Lung microvascular endothelial cell (primary cell): Measurements from ENCODE around the gene FLT3. TPM values are rescaled to one million over a fixed set of nuclear protein-coding genes. Genes with fewer than 3 reads are reported as not detected.
"Not testable (repeated sequence)": the region's sequence is repeated elsewhere in the genome, so short reads cannot be mapped to it uniquely, and the experiment has no call there.

Source experiments
- DNase-seq, 2 donors: peaks; one replicate each; pipeline versions ENCODE4 v3.0.0 to v3.0.0-alpha.2; 2010; ENCODE audit warnings: low read depth in 2 of 2
- total RNA-seq: library from RNA; depleted of rRNA; stranded (reverse); fragments of >200 nt; gene quantifications from 2 replicates; pipeline ENCODE4 v1.2.1, GENCODE V29; 2014

FLT3 gene
- total RNA-seq, result not detected in 2 replicates

DNA sequence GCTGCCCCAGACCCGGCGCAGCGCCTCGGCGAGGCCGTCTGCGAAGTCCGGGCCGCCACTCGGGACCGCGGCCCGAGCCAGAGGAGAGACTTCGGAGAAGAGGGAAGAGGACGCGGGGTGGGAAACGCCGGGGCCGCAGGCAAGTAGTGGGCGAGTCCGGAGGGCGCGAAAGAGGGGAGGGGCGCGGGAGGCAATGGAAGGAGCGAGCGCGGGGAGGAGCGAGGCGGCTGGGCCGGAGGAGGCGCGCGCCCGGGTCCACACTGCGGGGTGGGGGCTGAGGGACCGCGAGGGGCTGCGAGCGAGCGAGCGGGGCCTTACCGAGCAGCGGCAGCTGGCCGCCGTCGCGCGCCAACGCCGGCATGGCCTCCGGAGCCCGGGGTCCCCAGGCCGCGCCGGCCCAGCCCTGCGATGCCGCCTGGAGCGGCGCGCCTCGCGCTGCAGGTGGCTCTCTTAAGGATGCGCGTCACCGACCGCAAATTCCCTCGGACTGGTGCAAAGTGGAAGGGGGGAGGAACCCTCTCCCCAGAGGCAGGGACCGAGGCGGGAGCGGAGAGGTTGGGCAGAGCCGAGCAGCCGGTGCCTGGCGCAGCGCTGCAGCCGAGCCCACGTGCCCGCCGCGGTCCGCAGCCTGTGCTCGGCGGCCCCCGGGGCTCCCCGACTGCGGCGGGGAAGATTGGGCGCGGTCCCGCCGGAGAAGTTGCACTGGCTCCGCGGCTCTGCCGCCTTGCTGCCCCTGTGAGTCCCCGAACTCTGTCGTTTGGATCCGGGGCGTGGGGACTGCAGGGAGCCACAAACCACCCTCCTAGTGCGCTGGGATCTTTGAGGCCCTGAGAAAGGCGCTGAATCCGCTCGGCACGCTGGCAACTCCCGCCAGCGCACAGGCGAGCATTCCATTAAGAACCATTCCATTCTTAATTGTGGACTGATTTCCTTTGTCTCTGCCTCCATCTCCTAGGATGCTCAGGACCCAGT, at the start of gene FLT3:
Gene FLT3 (minus strand): TSS at position 427 of the 972 bp plus-strand sequence. CDS start 66 bp downstream, at position 361.
- DNase-seq, result peak; percentile 13 to 31

DNA sequence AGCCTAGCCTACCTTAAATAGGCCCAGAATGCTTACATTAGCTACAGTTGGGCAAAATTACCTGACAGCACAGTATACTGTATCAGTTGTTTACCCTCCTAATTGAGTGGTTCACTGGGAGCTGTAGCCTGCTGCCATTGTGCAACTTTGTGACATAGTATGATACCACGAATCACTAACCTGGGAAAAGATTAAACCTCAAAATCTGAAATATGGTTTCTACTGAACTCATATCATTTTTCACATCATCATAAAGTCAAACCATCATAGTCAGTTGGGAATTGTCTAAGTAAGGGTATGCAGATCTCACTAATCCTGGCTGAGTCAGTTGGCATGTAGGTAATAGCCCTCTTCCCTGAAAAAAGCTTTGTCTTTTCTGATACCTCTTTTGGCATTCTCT, 47.1 kb upstream of the FLT3 start:
- no peak for DNase-seq

DNA sequence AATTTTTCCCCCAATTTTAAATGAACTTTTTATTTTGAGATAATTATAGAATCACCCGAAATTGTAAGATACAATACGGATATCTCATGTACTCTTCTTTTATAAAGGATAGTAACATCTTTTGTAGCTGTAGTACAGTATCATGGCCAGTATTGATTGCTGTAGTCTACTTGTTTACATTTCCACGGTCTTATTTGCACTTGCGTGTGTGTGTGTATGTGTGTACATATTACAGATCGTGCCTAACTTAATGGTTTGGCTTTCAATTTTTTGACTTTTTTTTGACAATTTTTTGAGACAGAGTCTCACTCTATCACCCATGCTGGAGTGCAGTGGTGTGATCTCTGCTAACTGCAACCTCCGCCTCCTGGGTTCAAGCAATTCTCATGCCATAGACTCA, 44.7 kb upstream of the FLT3 start:
- no peak for DNase-seq

DNA sequence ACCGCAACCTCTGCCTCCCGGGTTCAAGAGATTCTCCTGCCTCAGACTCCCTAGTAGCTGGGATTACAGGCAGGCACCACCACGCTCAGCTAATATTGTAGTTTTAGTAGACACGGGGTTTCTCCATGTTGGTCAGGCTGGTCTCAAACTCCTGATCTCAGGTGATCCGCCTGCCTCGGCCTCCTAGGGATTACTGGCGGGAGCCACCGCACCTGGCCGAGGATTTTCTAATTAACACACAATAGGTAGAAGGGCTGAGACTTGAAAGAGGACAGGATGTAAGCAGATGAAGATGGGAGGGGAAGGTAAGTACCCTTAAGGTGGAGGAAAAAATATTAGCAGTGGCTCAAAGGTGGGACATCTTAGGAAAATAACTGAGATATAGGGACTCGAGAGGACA, 41.2 kb upstream of the FLT3 start:
- DNase-seq, result not testable (repeated sequence)

DNA sequence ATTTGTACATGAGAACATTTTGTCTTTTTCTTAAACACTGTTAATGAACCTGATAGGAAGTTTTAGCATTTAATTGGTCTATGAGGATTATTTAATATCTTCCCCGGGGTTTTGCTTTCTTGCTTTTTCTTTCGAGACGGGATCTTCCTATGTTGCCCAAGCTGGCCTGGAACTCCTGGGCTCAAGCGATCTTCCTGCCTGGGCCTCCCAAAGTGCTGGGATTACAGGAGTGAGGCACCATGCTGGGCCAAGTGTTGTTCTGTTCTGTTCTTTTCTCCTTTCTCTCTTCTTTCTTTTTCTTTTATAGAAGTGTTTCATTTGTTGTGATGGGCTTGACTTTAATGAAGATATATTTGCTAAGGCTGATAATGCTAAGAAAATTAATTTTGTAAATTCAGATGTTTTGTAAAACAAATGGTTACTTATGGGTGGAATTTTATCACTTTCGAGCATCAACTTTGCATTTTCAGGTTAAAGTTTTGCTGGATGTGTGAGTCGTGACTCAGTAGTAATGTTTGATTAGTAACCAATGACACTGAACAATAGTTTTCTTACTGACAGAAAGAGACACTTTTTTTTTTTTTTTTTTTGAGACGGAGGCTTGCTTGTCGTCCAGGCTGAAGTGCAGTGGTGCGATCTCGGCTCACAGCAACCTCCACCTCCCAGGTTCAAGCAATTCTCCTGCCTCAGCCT, 40.2 kb upstream of the FLT3 start:
- no peak for DNase-seq

DNA sequence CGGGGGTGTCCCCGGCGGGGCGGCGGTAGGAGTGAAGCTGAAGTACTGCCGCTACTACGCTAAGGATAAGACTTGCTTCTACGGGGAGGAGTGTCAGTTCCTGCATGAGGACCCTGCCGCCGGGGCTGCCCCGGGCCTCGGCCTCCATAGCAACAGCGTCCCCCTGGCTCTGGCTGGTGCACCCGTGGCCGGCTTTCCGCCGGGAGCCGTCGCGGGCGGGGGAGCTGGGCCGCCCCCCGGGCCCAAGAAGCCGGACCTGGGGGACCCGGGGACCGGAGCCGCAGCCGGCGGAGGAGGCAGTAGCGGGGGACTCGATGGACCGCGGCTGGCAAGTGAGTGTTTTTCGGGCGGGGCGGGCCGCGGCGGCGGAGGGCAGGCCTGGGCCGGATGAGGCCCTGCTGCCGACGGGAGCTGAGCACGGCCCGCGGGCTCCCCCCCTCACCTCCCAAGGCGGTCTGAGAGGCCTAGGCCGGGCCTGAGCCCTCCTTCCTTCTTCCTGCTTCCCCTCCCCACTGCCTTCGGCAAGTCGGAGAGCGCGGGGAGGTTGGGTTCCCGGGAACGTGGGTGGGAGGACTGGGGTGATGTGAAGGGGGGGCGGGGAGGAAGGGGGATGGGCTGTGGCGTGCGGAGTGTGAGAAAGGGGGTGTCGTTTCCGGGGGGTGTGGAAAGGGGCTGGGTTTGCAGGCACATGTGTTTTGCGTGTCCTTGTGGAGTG, 38.5 kb upstream of the FLT3 start:
- DNase-seq, result peak; percentile 83 to 92

DNA sequence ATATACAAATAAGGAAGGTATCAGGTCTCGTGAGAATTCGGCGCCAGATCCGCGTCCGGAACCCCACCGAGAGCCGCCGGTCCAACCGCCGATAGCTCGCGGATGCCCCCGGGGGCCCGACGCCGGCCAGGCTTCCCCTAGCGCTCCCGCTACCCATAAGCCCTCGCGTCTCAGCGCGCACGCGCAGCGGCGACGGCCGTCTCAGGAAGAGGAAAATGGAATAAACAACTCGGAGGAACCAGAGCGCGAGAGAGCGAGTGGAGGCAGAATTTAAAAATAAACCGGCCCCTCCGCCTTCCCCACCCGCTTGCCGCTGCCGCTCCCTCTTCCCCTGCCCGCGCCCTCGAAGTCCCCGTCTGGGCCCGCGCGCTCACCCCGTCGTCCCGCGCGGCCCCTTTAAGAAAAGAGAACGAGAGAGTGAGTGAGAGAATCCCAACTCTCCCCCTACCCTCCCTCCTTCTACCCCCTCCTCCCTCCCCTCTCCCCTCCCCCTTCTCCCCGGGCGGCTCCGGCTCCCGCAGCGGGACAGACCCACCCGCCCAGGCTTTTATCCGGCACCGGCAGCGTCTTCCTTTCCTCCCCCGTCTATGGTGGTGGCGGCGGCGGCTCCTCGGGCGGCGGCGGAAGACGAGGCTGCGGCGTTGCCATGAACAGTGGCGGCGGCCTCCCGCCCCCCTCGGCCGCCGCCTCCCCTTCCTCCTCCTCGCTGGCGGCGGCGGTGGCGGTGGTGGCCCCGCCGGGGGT, 37.8 kb upstream of the FLT3 start, which contains the start of gene PAN3:
Gene PAN3 (plus strand): TSS at position 534 of the 744 bp plus-strand sequence. CDS start 113 bp downstream, at position 647.
- peak; percentile 93 to 96 for DNase-seq

DNA sequence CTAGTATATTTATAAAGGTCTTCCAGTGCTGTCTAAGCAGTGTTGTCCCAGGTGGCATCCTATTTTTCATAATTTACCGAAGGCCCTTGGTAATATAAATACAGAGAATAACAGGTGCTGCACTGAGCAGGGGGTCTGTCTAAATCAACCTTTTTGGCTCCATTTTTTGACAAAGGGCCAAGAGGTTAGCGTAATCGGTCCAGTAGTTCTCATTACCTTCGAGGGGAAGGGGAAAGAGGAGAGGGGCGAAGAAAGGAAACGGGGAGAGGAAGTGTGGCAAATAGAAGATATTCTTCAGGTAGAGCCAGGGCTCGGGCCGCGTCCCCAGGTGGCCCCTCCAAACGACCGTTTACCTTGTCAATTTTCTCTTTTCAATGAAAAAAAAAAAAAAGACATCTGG, 37.2 kb upstream of the FLT3 start:
- peak in 1 of 2 donors; percentile 2 for DNase-seq

DNA sequence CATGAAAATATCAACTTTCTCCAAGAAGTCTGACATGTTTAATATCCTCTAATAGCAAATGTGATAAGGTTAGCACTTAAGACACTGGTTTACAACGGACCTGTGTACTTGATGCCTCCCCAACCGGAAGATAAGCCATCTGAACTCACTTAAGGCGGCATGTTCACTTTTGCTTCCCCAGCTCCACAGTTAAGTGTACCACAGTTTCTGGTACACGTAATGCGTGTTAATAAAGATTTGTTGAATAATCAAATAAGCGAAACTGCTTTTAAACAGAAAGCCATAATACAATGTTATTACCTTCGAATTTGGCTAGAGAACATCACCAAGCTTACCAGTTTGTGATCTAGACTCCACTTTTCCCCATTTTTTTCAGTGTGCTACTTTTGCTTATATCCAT, 36.5 kb upstream of the FLT3 start:
- no peak for DNase-seq

DNA sequence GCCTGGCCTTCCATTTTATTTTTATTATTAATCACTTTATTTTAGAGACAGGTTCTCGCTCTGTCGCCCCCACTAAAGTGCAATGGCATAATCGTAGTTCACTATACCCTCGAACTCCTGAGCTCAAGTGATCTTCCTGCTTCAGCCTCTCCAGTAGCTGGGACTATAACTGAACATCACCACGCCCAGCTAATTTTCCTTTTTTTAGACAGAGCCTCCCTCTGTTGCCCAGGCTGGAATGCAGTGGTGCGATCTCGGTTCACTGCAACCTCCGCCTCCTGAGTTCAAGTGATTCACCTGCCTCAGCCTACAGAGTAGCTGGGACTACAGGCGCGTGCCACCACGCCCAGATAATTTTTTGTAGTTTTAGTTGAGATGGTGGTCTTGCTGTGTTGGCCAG, 31.3 kb upstream of the FLT3 start:
- DNase-seq, result no peak

DNA sequence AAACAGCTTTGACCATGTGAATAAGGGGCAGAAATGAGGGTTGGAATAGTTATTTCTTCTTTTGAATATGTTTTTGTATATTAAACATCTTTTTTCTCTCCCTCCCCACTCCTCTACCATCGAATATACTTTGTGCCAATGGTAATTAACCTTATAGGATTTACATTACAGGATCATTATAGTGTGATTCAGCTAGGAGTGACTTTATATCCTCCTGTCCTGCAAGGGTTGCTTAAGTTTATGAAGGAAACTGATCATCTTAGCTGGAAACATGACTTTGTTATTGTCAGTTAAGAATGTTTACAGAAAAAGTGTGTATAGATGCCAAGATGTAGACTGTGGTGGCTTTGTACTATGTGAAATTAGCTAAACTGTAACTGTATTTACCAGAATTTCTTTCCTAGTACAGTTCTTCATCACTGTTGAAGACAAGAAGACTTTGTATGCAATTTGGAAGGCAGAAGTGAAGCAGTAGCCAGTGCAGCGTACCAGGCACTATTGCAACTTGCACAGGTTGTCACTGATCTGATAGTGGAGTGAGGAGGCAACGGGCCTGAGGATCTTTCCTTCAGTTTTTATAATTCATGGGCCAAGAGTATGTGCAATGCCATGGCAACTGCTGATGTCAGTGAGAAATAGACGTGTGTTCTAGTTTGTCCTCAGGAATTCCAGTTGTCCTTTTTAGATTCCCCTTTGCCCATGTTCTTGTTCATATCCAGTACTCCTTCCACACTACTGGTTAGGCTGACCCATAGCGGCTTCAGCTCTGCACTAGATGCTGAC, 29.7 kb upstream of the FLT3 start:
- DNase-seq, result no peak

DNA sequence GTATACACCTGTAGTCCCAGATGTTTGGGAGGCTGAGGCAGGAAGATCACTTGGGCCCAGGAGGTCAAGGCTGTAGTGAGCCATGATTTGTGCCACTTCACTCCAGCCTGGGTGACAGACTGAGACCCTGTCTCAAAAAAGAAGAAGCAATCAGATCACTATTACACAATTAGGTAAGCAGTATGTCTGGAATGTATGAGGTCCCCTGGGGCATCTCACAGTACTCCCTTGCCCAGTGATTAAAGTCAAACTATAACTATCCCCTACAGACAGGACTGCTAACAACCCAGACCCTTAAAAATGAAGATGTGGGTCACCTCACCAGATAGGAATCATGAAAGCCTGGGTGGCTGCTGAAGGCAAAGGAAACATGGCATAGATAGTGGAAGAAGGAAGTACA, 28.6 kb upstream of the FLT3 start:
- DNase-seq, result no peak

DNA sequence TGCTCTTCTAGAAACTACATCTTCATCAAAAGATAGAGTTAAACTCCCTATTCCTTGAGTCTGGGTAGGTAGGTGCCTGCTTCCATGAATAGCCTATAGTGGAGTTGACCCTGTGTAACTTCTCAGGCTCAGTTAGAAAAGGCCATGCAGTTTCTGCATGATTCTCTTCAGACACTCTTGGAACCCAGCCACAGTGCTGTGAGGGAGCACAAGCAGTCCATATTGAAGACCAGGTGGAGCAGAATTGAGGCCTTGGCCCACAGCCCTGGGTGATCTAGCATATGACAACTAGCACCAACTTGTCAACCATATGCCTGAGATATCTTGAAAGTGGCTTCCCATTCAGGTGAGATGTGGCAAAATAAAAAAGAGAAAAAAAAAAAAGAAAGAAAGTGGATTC, 27.7 kb upstream of the FLT3 start:
- DNase-seq, result no peak

DNA sequence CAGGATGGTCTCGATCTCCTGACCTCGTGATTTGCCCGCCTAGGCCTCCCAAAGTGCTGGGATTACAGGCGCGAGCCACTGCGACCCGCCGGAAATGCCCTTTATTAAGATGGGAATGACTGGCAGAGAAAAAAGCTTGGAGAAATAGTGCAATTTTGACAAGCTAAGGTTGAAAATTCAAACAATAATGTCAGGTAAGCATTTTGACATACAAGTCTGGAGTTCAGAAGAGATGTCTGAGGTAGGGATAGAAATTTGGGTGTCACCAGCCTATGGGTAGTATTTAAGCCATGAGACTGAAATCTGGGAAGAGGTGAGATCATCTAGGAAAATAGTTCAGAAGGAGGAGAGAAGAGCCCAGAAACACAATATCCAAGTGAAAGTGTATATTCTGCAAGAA, 20.8 kb upstream of the FLT3 start:
- DNase-seq, result no peak

DNA sequence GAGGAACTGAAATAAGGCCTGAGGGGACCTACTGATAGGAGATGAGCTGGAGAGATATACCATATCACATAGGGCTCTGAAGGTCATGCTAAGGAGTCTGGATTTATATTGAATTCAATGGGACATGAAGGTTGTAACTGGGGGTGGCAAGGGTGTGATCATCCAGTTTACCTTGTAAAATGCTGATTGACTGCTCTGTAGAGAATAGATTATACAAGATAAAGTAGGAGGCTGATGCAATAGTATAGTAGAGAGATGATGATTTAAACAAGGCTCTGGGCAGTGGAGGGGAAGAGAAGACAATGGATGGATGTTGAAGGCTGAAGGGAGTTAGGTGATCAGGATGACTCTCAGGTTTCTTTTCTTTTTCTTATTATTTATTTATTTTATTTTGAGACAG, 19.9 kb upstream of the FLT3 start:
- DNase-seq, result no peak

DNA sequence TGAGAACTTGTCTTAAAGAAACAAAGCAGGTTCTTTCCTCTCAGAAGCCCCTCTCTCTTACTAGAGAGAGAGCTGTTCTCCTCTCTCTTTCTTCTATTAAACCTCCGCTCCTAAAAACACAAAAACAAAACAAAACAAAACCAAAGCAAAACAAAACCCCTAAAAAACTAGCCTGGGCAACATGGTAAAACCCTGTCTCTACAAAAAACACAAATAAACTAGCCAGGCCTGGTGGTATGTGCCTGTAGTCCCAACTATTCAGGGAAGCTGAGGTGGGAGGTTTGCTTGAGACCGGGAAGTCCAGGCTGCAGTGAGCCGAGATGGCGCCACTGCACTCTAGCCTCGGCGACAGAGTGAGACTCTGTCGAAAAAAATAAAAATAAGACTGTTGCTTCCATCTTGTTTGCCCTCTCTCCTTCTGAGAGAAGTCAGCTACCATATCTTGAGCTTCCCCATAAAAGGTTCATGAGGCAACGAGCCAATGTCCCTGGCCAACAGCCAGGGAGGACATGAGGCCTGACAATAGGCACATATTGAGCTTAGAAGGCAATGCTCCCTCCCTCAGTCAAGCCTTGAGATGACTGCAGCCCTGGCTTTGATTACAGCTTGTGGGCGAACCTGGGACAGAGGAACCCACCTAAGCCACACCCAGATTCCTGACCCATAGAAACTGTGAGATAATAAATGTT, 17.5 kb upstream of the FLT3 start:
- DNase-seq, result peak; percentile 27 to 38

DNA sequence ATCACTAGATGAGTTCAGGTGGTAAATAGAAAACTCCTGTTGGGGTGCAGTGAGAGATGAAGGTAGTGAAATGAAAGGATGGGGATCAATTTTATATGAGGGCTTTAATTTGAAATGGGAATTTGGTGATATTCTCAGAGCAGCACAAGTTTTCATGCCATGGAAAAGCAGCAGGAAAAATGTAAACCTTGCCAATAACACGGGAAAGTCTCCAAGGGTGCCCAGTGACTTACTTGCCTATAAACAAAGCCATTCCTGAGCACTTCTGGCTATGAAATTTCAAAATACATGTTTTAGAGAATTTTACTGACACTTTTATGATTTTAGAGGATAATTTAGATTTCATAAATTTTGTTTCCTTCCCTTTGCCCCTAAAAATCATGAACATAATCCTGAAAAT, 16.4 kb upstream of the FLT3 start:
- no peak for DNase-seq

DNA sequence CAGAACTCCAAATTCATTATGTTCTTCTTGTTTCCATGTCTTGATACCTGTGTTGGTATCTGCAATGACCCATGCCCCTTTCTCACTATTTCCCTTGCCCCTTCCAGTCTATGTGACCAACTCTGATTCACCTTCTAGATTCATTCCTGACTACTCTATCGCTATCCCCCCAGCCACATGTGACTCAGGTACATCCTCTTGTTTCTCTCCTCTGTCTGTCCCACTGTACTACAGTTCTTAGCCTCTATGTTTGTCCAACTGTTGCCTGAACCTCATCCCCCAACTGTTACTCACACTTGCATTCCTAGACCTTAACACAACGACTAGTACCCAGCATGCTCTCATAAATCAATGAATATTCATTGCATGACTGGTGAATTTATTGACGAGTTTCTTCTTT, 10.0 kb upstream of the FLT3 start:
- no peak for DNase-seq

DNA sequence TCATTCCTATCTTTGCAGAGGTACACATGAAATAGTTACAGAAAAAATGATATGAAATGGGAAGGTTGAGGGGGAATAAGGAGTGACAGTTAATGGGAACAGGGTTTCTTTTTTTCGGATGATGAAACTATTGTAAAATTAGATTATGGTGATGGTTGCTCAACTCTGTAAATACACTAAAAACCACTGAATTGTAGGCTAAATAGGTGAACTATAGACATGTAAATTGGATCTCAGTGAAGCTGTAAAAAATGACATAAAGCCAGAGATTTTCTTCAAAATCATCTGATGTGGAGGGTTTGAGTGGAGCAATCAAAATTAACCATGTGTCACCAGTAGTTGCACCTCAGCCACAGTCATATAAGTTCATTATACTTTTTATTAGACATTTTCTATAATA, 6.6 kb upstream of the FLT3 start:
- DNase-seq, result no peak

DNA sequence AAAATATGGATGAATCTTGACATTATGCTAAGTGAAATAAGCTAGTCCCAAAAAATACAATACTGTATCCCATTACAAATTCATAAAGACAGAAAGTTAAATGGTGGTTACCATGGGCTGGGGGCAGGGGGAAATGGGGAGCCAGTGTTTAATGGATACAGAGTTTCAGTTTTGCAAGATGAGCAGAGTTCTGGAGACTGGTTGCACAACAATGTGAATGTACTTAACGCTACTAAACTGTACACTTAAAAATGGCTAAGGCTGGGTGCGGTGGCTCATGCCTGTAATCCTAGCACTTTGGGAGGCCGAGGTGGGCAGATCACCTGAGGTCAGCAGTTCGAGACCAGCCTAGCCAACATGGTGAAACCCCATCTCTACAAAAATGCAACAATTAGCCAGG, 1.5 kb upstream of the FLT3 start:
- DNase-seq, result not testable (repeated sequence)
